HEK293T (cell line): ENCODE measurements around the gene MYO7A.

Experiments
- CTCF ChIA-PET: fragments of 350-600 bp; formaldehyde crosslinking; extraction: SDS; loops from one replicate; lab custom pipeline; 2021; ENCODE audit warnings: antibody characterized with exemption, inconsistent platforms; lab: Yijun Ruan, JAX
- POLR2A ChIA-PET: fragments of 350-600 bp; formaldehyde crosslinking; extraction: SDS; loops from one replicate; lab custom pipeline; 2020; ENCODE audit warnings: antibody characterized with exemption, inconsistent platforms; lab: Yijun Ruan, JAX
- DNase-seq: peaks from one replicate; pipeline ENCODE4 v3.0.0; 2012; ENCODE audit warnings: mixed read lengths; ENCODE audit errors: extremely low spot score
- ARNT ChIP-seq: fragments of 450-650 bp; IDR thresholded peaks from 2 replicates; pipeline ENCODE4 v1.6.1; 2017; ENCODE audit warnings: mild to moderate bottlenecking
- BHLHE40 ChIP-seq: fragments of 450-650 bp; IDR thresholded peaks from 2 replicates; pipeline ENCODE4 v1.6.1; 2016; ENCODE audit warnings: mild to moderate bottlenecking, moderate library complexity, borderline replicate concordance
- CTBP1 ChIP-seq: fragments of 450-650 bp; IDR thresholded peaks from 2 replicates; pipeline ENCODE4 v1.6.1; 2016; ENCODE audit warnings: borderline replicate concordance
- ELF4 ChIP-seq: fragments of 450-650 bp; IDR thresholded peaks from 2 replicates; pipeline ENCODE4 v1.6.1; 2017; ENCODE audit warnings: antibody characterized with exemption
- FOXA1 ChIP-seq: fragments of 450-650 bp; IDR thresholded peaks from 2 replicates; pipeline ENCODE4 v1.6.1; 2016; ENCODE audit warnings: mild to moderate bottlenecking
- FOXK2 ChIP-seq: fragments of 450-650 bp; IDR thresholded peaks from 2 replicates; pipeline ENCODE4 v1.6.1; 2016; ENCODE audit warnings: mild to moderate bottlenecking
- HDGF ChIP-seq: fragments of 450-650 bp; IDR thresholded peaks from 2 replicates; pipeline ENCODE4 v1.6.1; 2017; ENCODE audit warnings: antibody characterized with exemption, borderline replicate concordance
- L3MBTL2 ChIP-seq: fragments of 450-650 bp; conservative IDR thresholded peaks from 2 replicates; pipeline ENCODE4 v1.6.1; 2016; ENCODE audit warnings: mild to moderate bottlenecking
- LEF1 ChIP-seq: fragments of 450-650 bp; IDR thresholded peaks from 2 replicates; pipeline ENCODE4 v1.6.1; 2017; ENCODE audit warnings: mild to moderate bottlenecking, borderline replicate concordance
- NFRKB ChIP-seq: fragments of 450-650 bp; IDR thresholded peaks from 2 replicates; pipeline ENCODE4 v1.6.1; 2016; ENCODE audit warnings: mild to moderate bottlenecking, moderate library complexity
- SP1 ChIP-seq: fragments of 450-650 bp; IDR thresholded peaks from 2 replicates; pipeline ENCODE4 v1.6.1; 2017
- SUZ12 ChIP-seq: fragments of 450-650 bp; IDR thresholded peaks from 2 replicates; pipeline ENCODE4 v1.6.1; 2016; ENCODE audit warnings: mild to moderate bottlenecking
- TARDBP ChIP-seq: fragments of 450-650 bp; IDR thresholded peaks from 2 replicates; pipeline ENCODE4 v1.6.1; 2016
- ZNF384 ChIP-seq: fragments of 450-650 bp; IDR thresholded peaks from 2 replicates; pipeline ENCODE4 v1.6.1; 2016
- TF ChIP-seq, protein P1 (sequence below): fragments of 450-650 bp; IDR thresholded peaks from 2 replicates; pipeline ENCODE4 v1.6.1; 2016

MYO7A gene

GRCh38 chr11:77197626-77198320 lies 69.7 kb downstream of the MYO7A start:
- TF ChIP-seq ARNT (no peak), SUZ12 (no peak), ZNF384 (no peak), BHLHE40 (no peak), SP1 (no peak), ELF4 (no peak), FOXK2 (no peak), CTBP1 (no peak), L3MBTL2 (no peak), HDGF (no peak), FOXA1 (no peak), NFRKB (no peak), TARDBP (no peak)
- DNase-seq = no peak
- POLR2A ChIA-PET = no interaction called here
- CTCF ChIA-PET = interaction anchor here (1.3 to 4.1 kb wide), 2 partner anchors 17 to 351 kb away, joined by 5 to 19 read pairs; no protein-coding TSS in a partner anchor

DNA sequence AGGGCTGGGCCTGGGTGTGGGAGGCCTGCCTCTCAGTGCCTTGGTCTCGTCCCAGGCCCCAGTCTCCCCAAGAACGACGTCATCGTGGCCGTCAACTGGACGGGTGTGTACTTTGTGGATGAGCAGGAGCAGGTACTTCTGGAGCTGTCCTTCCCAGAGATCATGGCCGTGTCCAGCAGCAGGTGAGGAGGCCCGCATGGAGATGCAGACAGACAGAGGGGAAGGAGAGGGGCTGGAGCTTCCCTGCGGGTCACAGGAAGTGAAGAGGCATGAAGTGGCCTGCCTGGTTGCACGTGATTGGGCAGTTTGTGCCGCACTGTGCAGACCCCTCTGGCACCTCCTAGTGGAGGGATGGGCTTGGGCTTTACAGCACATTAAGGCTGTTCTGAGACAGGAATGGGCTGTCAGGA lies 70.4 kb downstream of the MYO7A start:
- ChIA-PET POLR2A (no interaction called here), CTCF (interaction anchor here (1.3 kb wide), 1 partner anchor 16 kb away, joined by 5 read pairs; no protein-coding TSS in a partner anchor)
- TF ChIP-seq CTBP1 (no peak), L3MBTL2 (0 out of 2 replicates have a peak, but pooled peaks have one; percentile 38)
- peak; percentile 68 for DNase-seq

DNA sequence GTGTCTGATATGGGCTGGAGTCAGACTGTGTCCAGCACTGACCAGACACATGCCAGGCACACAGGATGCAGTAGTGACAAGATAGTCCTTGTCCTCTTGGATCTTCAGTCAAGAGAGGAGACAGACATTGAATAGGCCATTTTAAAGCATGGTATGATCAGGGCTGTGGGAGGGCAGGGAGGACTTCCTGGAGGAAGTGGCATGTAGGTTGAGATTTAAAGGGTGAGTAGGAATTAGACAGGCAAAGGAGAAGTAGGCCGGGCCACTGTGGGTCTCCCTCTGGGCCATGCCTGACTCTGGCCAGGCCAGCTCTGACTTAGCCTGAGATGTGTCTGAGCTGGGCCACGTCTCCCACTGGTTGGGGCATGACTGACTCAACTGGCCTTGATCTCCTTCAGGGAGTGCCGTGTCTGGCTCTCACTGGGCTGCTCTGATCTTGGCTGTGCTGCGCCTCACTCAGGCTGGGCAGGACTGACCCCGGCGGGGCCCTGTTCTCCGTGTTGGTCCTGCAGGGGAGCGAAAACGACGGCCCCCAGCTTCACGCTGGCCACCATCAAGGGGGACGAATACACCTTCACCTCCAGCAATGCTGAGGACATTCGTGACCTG lies 71.2 kb downstream of the MYO7A start:
- ChIA-PET POLR2A (no interaction called here), CTCF (interaction anchor here (1.3 kb wide), 1 partner anchor 15 kb away, joined by 5 read pairs; no protein-coding TSS in a partner anchor)
- no peak for DNase-seq
- no peak for TF ChIP-seq ELF4
- no peak for TF ChIP-seq HDGF
- no peak for TF ChIP-seq L3MBTL2
- no peak for TF ChIP-seq FOXK2
- TF ChIP-seq SP1 = no peak
- no peak for TF ChIP-seq FOXA1
- TF ChIP-seq BHLHE40 = no peak
- no peak for TF ChIP-seq LEF1
- TF ChIP-seq ZNF384 = no peak

DNA sequence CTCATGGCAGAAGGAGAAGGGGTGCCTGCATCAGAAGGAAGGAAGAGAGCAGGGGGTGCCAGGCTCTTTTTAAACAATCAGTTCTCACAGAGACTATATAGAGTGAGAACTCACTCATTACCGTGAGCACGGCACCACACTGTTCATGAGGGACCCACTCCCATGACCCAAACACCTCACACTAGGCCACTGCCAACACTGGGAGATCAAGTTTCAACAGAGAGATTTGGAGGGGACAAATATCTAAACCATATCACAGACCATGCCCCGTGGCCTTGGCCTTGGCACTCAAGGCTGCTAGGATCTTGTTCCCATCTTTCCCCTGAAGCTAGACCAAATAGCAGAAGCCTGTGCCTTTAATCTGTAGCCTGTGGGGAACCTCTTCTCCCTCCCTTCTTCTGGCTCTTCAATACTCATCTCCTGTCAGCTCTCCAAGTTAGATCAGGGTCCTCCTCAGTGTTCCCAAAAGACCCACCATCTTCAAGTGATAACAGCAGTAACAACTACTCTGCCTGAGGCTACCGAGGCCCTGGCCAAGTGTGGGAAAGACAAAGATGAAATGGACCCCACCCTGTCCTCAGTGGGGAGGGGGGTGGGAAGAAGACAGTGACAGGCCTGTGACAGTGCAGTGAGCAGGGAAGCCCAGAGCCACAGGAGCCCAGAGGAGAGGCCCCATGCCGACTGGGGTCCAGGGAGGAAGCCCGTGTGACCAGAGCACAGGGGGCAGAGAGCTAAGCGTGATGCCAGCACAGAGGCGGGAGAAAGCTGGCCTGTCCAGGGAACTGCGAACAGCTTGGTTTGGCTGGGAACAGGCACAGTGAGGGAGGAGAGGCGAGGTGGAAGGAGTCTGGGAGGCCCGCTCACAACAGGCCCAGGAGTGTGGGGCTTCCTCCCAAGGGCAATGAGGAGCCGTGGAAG lies 72.6 kb downstream of the MYO7A start:
- DNase-seq = no peak
- TF ChIP-seq, protein P1, sequence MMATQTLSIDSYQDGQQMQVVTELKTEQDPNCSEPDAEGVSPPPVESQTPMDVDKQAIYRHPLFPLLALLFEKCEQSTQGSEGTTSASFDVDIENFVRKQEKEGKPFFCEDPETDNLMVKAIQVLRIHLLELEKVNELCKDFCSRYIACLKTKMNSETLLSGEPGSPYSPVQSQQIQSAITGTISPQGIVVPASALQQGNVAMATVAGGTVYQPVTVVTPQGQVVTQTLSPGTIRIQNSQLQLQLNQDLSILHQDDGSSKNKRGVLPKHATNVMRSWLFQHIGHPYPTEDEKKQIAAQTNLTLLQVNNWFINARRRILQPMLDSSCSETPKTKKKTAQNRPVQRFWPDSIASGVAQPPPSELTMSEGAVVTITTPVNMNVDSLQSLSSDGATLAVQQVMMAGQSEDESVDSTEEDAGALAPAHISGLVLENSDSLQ = no peak
- TF ChIP-seq L3MBTL2 (no peak), BHLHE40 (no peak), ZNF384 (no peak), SP1 (no peak), ARNT (no peak), CTBP1 (no peak), TARDBP (no peak), NFRKB (no peak), SUZ12 (no peak)
- ChIA-PET CTCF (no interaction called here), POLR2A (no interaction called here)

DNA sequence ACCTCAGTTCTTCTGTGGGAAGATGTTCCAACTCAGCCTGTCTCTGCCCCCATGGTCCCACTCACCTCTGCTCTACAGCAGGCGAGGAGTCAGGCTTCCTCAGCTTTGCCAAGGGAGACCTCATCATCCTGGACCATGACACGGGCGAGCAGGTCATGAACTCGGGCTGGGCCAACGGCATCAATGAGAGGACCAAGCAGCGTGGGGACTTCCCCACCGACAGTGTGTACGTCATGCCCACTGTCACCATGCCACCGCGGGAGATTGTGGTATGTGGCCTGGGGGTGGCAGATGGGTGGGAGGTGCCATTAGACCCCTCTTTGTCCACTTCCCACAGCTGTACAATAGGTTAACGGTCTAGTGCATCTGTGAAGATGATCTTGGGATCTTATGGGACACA lies 73.3 kb downstream of the MYO7A start:
- CTCF ChIA-PET = no interaction called here
- no peak for TF ChIP-seq L3MBTL2
- TF ChIP-seq FOXA1 = no peak
- TF ChIP-seq ZNF384 = no peak
- no peak for TF ChIP-seq LEF1
- no peak for TF ChIP-seq FOXK2
- DNase-seq = no peak
- POLR2A ChIA-PET = no interaction called here

DNA sequence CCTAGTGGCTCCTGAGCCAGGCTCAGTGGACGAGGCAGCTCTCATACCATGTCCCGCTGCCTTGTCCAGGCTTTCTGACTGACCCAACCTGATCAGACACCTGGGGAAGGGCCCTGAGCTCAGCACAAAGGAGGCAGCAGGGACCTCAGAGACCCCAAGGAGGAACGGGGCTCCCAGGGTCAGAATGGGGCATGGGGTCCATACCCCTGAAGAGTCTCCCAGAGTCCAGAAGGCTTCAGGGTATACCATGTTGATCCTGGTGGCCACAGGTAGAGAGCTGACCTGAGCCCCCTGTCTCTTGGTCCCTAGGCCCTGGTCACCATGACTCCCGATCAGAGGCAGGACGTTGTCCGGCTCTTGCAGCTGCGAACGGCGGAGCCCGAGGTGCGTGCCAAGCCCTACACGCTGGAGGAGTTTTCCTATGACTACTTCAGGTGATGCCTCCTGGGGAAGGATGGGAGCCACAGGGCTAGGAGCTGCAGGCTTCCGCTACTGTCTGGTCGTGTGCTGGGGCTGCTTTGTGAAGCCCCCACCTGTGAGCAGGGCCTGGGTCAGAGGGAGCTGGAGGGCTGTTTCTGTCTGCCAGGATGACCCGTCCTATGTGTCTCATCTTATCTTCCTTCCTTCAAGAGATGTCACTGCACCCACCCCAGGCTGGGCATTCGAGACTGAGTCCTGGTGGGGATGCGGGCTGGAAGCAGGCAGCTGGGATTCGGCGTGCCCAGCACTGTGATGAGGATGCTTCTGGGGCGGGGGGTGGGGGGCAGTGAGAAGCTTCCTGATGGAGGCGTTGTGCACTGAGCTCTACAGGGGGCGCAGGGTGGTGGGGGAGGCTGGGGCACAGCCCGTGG lies 74.2 kb downstream of the MYO7A start:
- DNase-seq = no peak
- TF ChIP-seq ELF4 = no peak
- no peak for TF ChIP-seq HDGF
- TF ChIP-seq FOXK2 = no peak
- TF ChIP-seq ZNF384 = no peak
- no peak for TF ChIP-seq LEF1
- TF ChIP-seq CTBP1 = no peak
- no peak for TF ChIP-seq FOXA1
- TF ChIP-seq, protein P1 = no peak
- no peak for TF ChIP-seq SP1
- no peak for TF ChIP-seq ARNT
- ChIA-PET CTCF (no interaction called here), POLR2A (interaction anchor here (0.8 kb wide), 1 partner anchor 269 kb away, joined by 3 read pairs; no protein-coding TSS in a partner anchor)
